MCF 10A (cell line): ENCODE results near the gene UBE2L6. TPM values are rescaled to one million over a fixed set of nuclear protein-coding genes. Genes with fewer than 3 reads are reported as not detected.

Source experiments
- BruUV-seq: library from RNA; stranded (reverse); fragments of 400-500 nt; replicated peaks from 2 replicates; lab custom pipeline; 2021; lab: Mats Ljungman, UMichigan
- CTCF ChIA-PET: fragments of 300-600 bp; sonication (Branson Sonifier 250); formaldehyde crosslinking; extraction: SDS; loops from one replicate; lab custom pipeline; 2021; ENCODE audit warnings: antibody characterized with exemption, inconsistent platforms; lab: Yijun Ruan, JAX
- POLR2A ChIA-PET: fragments of 300-600, 350-650 bp; sonication (Branson Sonifier 250); formaldehyde crosslinking; extraction: SDS; loops from one replicate; lab custom pipeline; 2020; ENCODE audit warnings: antibody characterized with exemption, inconsistent platforms; lab: Yijun Ruan, JAX
- DNase-seq: peaks from one replicate; pipeline ENCODE4 v3.0.0-alpha.2; 2018; ENCODE audit not compliant: unreplicated experiment
- H3K27ac Mint-ChIP-seq: one replicate; pipeline ENCODE4 v1.8.0; 2022; ENCODE audit warnings: mild to moderate bottlenecking, low read depth, mixed read lengths; ENCODE audit not compliant: unreplicated experiment
- H3K27me3 Mint-ChIP-seq: one replicate; pipeline ENCODE4 v1.8.0; 2022; ENCODE audit warnings: mixed read lengths; ENCODE audit not compliant: insufficient read depth, unreplicated experiment
- H3K36me3 Mint-ChIP-seq: one replicate; pipeline ENCODE4 v1.8.0; 2022; ENCODE audit warnings: mild to moderate bottlenecking, moderate library complexity, mixed read lengths; ENCODE audit not compliant: insufficient read depth, unreplicated experiment
- H3K4me1 Mint-ChIP-seq: one replicate; pipeline ENCODE4 v1.8.0; 2022; ENCODE audit warnings: mixed read lengths; ENCODE audit not compliant: insufficient read depth, unreplicated experiment
- H3K4me3 Mint-ChIP-seq: one replicate; pipeline ENCODE4 v1.8.0; 2022; ENCODE audit warnings: mild to moderate bottlenecking, moderate library complexity, mixed read lengths; ENCODE audit not compliant: unreplicated experiment
- H3K9me3 Mint-ChIP-seq: one replicate; pipeline ENCODE4 v1.8.0; 2022; ENCODE audit warnings: mixed read lengths; ENCODE audit not compliant: unreplicated experiment
- CTCF ChIP-seq: fragments of 200-600 bp; IDR thresholded peaks from one replicate; pipeline ENCODE4 v1.8.0; 2022; ENCODE audit warnings: antibody characterized with exemption, mild to moderate bottlenecking; ENCODE audit not compliant: unreplicated experiment
- intact Hi-C: fragments of 100-400 bp; cut with micrococcal nuclease; formaldehyde crosslinking; loops from 2 replicates; pipeline ENCODE4 v1.14.1; 2022
- total RNA-seq: library from RNA; stranded (reverse); gene quantifications from 2 replicates; pipeline ENCODE4 v1.2.3, GENCODE V29; 2022

Gene UBE2L6
- total RNA-seq, 1 experiment from 2014 or later = 17.0 TPM

- no TSS peak for BruUV-seq
- Mint-ChIP-seq H3K27ac (no peak overlapping the region), H3K4me3 (no peak overlapping the region), H3K36me3 (no peaks in the 10 kb centered on the region), H3K4me1 (no peaks in the 10 kb centered on the region), H3K27me3 (no peaks in the 10 kb centered on the region), H3K9me3 (no peaks in the 10 kb centered on the region)
- ChIA-PET CTCF (interaction anchor here (1.6 to 7.1 kb wide), 3 partner anchors 14 to 55 kb away, joined by 7 to 70 read pairs (median 32); no protein-coding TSS in a partner anchor), POLR2A (interaction anchor here (0.9 kb wide), 1 partner anchor 186 kb away, joined by 3 read pairs; no protein-coding TSS in a partner anchor)
- intact Hi-C loops = no loop called here
- TF ChIP-seq CTCF = no peak
- DNase-seq = no peak
Measured at GRCh38 chr11:57512646-57513451, 54.6 kb downstream of the UBE2L6 start.

- H3K4me3 Mint-ChIP-seq = no peak overlapping the region
- H3K27me3 Mint-ChIP-seq = no peaks in the 10 kb centered on the region
- no TSS peak for BruUV-seq
- ChIA-PET POLR2A (no interaction called here), CTCF (interaction anchor here (0.7 to 2.6 kb wide), 6 partner anchors 8 to 413 kb away, joined by 3 to 21 read pairs (median 7); no protein-coding TSS in a partner anchor)
- intact Hi-C loops = no loop called here
- TF ChIP-seq CTCF = no peak
- no peaks in the 10 kb centered on the region for H3K4me1 Mint-ChIP-seq
- no peak overlapping the region for H3K27ac Mint-ChIP-seq
- H3K36me3 Mint-ChIP-seq = no peaks in the 10 kb centered on the region
- no peaks in the 10 kb centered on the region for H3K9me3 Mint-ChIP-seq
- no peak for DNase-seq
Measured at GRCh38 chr11:57511741-57512430, 55.6 kb downstream of the UBE2L6 start.

GRCh38 chr11:57508341-57509170, 58.9 kb downstream of the UBE2L6 start:
- Mint-ChIP-seq H3K4me3 (no peak overlapping the region), H3K9me3 (no peaks in the 10 kb centered on the region), H3K4me1 (no peaks in the 10 kb centered on the region), H3K36me3 (no peaks in the 10 kb centered on the region), H3K27ac (no peak overlapping the region), H3K27me3 (no peaks in the 10 kb centered on the region)
- POLR2A ChIA-PET = no interaction called here
- no TSS peak for BruUV-seq
- no peak for TF ChIP-seq CTCF
- intact Hi-C loops = no loop called here
- CTCF ChIA-PET = interaction anchor here (1.2 to 2.5 kb wide), 3 partner anchors 15 to 51 kb away, joined by 5 to 11 read pairs (median 9); no protein-coding TSS in a partner anchor
- no peak for DNase-seq
